SW 1271 (cell line): ENCODE measurements around the gene MEGF6.

ENCODE experiments used
- DNase-seq, 2 experiments: peaks; one replicate each; lab custom pipeline; 2025; lab: John Stamatoyannopoulos, UW

The MEGF6 gene

DNA sequence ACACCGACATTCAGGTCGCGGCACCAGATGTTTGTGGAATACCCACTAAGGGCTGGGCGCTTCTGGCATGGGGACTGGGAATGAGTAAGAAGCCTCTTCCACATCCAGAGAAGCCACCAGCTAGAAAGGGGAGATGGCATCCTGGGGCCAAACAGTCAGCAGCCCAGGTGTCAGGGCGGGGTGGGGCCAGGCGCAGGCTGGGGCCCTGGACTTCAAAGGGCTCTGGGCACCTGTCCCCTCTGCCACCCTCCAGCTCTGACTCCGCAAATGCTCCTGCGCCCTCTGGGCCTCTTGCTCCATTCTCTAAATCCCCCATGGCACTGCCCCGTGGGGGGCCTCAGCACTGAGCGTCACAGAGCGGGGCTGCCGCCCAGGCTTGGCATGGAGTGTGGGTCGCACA, 70.4 kb downstream of the MEGF6 start:
- DNase-seq: no peak

- DNase-seq: no peak
Measured at GRCh38 chr1:3539707-3540425, 71.4 kb downstream of the MEGF6 start.

- DNase-seq: no peak
Measured at GRCh38 chr1:3537359-3537758, 73.9 kb downstream of the MEGF6 start.

DNA sequence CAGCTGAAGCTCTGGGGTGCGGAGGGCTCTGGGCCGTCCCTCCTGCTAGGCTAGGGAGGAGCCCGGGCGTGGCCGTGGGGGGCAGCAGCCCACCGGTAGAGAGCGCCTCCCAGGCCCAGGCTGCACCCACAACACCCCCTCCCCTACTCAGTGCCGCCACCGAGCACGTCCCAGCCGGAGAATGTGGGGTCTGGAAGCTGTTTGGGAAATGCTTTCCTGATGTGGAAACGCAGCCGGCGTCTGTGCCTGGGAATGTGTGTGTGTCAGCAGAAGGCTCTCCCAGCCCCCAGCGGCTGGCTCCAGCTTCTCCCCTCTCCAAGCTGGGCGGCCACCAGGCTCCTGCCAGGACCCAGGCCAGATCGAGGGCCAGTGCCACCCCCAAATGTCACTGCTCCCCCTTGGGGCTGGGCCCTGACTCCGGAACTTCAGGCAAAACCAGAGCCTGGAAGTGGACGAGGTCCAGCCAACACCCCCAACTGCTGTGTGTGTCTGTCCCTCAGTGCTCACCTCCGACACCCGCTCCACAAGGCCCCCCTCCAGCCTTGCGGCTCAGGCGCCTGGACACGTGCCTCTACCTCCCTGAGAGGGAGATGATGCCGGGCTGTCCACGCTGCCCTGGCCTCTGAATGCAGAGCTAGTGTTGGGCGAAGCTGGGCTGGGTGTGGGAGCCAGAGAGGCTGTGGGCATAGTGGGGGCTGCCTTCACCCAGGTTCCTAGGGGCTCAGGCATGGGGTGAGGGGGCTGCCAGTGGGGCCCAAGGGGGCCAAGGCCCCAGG, 74.7 kb downstream of the MEGF6 start:
- no peak for DNase-seq

DNA sequence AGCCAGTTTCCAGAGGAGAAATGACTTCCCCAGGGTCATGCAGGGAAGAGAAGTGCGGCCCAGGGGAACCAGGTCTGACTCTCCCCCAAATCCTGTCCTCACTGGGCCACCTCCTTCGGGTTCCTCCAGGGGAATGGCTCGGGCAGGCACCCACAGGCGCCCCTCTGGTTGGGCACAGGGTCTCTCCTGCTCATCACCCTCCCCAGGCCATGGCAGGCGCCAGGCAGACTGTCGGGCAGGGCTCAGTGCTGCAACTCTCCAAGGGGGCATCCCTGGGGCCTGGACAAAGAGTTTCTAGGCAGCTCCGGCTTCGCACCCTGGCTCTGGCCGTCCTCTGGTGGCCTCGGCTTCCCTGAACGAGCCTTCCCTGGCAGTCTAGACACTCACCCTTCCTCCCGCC, 75.6 kb downstream of the MEGF6 start:
- no peak for DNase-seq

DNA sequence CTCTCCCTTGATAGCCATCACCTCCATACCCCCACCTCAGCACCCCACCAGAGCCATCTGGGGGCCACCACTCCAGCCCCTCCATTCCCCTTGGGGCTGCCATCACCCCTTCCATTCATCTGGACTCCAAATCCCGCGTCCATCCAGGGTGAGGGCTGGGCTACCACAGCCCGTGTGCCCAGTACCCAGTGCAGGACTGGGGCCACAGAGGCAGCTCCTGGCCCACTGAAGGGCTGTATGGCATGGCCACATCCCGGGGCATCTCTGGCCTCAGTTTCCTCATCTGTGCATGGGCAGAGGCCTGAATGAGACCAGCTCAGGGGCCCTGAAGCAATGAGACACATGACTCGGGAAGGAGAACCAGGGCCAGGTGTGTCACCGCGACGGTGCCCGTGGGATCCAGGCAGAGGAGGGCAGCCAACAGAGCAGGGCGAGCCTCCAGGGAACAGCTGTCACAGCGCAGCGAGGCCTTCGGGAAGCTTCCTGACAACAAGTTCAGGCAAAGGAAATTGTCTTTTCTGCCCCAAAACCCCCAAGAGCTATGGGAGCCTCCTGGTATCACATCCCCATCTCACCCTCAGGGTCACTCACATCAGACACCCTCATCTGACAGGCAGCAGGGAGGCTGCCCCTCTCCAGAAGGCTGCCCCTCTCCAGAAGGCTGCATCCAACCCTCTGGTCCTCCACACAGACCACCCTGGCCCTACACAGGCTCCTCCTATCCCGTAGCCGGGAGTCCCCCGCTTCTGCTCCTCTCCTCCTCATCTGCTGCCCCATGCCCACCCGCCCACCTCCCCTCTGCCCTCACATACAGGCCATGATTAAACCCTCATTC, 76.3 kb downstream of the MEGF6 start:
- DNase-seq: no peak

DNA sequence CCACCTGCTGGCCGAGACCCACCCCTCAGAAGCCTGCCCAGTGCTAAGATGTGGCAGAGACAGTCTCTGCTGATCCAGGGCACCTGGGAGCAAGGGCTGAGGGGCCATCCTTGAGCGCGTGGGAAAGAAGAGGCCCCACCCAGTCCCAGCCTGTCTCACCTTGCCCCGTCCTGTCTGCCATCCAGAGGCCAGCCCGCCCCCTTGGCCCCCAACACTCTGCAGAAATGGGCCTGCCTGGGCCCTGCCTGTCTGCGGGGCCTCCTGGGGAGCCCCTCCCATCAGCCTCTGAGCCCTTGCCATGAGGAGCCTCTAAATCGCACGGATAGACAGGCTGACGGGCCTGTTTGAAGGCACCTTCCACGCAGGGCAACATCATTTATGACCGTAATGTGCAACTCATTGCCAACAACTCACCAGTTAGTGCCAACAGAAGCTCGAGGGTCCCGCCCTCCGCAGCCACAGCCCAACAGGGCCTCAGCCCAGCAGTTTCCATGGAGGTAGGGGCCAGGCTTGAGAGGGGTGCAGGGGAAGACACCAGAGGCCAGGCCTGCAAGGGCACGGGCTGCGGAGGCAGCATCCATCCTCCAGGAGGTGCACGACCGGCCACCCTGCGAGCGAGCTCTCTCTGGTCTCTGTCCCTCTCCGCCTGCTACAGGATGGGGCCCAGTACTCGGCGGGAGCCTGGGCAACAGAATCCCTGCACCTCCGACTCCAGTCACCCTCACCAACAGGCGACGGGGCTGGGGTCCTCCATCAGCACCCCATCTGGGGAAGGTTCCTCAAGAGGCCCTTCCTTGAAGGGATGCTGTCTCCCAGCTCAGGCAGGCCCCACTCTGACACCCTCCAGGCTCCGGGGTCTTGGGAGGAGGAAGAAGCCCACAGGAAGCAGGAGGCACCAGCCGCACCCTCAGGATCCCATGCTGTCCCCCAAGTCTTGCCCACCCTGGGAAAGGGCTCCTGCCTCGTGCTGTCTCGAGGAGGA, 78.0 kb downstream of the MEGF6 start:
- DNase-seq: no peak

- DNase-seq: no peak
Measured at GRCh38 chr1:3531928-3532327, 79.4 kb downstream of the MEGF6 start.

DNA sequence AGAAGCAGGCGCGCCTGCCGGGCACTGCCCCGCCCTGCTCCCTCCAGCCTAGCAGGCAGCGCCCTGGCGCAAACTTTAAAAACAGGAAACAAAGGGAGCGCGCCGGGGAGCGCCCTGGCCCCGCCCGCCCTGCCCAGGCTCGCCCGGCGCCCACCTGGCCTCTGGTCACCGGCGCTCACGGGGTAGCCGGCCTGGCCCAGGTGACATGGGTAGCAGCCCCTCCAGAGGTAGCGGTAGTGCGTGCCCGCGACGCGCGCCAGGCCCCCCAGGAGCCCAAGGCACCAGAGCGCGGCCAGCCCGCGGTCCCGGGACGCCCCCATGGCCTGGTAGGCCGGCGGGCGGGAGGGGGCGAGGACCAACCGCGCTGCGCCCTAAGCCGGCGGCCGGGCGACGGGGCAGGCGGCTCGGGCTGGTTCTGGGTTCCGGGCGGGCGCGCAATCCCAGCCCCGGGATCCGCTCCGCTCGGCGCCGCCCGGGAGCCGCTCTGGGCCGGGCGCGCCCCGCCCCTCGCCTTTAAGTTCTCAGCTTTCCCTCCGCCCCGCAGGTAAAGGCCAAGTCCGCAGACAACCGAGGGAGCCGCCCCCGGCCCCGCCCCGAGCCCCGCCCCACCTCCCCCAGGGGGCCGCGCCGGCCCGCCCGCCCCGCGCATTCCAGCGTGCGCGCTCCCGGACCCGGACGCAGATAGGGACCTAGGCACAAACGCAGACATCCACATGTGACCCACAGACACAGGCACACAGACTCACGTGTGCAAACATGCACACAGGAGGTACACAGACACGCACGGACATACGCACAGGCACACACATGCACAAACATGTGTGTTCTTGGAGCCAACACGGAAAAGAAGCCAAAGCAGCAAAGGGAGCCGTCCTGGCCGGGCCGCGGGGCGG, 80.1 kb downstream of the MEGF6 start:
- DNase-seq: peak in 1 of 2 experiments; percentile 43

GRCh38 chr1:3530086-3530925, 81.0 kb downstream of the MEGF6 start:
- DNase-seq: no peak

DNA sequence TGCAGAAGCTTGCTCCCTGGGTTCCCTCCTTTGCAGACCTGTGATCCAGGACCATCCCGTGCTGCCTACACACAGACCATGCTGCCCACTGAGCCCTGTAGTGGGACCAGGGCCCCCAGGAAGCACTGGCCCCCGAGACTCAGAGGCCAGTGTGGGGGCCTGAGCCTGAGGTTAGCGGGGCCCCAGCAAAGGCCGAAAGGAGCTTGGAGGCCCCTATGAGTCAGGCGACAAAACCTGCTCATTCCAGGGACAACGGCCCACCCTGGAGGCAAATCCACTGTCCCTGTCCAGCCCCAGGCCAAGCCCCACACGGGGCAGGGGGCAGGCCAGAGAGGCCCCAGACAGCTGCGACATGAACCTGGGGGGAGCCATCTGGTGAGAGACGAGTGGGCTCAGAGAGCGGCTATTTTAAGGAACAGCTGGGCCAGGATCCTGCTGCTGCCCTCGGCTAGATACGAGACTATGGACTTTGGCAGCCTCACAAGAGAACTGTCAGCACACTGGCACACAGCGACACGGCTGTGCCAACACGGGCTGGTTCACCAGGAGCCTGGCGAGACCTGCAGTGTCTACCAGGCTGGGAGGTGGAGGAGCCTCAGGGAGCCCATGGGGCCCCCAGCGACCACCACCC, 82.1 kb downstream of the MEGF6 start:
- no peak for DNase-seq

- DNase-seq: no peak
Measured at GRCh38 chr1:3527774-3528173, 83.5 kb downstream of the MEGF6 start.

GRCh38 chr1:3525551-3526482, 85.5 kb downstream of the MEGF6 start:
- DNase-seq: no peak

- no peak for DNase-seq
Measured at GRCh38 chr1:3524556-3525203, 86.6 kb downstream of the MEGF6 start.

- no peak for DNase-seq
Measured at GRCh38 chr1:3523980-3524379, 87.3 kb downstream of the MEGF6 start.

DNA sequence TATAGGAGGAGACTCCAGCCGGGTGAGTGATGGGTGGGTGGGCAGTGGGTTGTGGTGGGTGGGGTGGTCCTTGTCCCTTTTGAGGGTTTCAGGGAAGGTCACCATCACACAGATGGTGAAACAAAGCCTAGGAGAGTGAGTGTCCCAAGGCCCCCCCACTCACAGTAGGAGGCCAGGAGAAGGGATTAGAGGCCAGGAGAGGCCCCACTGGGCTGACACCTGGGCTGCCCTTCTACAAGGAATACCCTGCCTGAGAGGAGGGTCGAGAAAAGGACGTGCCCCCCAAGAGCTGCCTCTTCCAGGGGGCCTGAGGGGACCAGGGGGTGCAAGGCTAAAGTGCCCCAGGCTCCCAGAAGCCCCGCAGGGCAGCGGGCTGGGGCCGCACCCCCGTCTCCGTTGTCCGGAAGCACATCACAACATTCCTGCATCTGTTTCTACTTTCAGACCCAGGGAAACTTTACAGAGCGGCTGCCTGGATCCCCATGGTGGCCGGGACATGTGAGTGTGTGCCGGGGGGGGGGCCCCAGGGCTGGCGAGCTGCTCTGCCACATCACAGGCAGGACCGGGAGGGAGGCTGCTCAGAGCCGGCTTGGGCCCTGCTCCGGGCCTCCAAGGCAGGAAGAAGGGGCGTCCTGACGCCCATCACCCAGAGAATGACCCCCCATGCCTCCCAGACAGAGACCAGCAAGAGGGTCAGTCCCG, 88.6 kb downstream of the MEGF6 start:
- DNase-seq: no peak

DNA sequence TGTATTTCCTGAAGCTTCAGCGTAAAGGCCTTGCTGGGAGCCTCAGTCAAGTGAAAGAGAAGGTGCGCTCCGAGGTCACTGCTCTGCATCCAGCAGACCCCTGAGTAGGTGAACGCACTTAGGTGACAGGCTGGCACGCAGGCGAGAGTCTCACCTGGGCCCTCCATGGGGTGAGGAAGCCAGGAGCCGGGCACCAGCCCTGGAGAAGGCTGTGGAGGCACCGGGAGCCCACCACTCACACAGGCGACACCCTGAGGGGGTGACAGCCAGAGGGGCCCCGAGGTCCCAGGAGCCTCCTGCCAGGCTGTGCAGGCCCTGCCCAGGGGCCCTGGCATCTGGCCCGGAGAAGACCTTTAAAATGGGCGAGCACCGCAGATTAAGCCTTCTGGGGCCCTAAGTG, 89.2 kb downstream of the MEGF6 start:
- no peak for DNase-seq
